HG03442 (cell line): ENCODE results near the gene PLAAT5.

ENCODE experiments used
- ATAC-seq: cut with Tn5 transposase; IDR thresholded peaks from one replicate; pipeline ENCODE4 v1.9.1; 2021; ENCODE audit warnings: mild to moderate bottlenecking, moderate library complexity; ENCODE audit not compliant: unreplicated experiment

The PLAAT5 gene

DNA sequence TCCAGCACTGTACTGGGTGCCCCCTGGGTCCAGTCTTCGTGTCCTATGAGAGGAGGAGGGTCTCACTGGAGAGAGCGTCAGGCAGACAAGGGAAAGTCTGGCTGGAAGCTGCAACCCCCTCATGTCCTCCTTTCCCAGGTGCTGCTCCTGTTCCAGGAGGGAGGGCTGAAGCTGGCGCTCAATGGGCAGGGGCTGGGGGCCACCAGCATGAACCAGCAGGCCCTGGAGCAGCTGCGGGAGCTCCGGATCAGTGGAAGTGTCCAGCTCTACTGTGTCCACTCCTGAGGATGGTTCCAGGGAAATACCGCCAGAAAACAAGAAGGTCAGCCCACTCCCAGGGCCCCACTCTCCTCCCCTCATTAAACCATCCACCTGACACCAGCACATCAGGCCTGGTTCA lies 25.1 kb upstream of the PLAAT5 start:
- no peak for ATAC-seq

DNA sequence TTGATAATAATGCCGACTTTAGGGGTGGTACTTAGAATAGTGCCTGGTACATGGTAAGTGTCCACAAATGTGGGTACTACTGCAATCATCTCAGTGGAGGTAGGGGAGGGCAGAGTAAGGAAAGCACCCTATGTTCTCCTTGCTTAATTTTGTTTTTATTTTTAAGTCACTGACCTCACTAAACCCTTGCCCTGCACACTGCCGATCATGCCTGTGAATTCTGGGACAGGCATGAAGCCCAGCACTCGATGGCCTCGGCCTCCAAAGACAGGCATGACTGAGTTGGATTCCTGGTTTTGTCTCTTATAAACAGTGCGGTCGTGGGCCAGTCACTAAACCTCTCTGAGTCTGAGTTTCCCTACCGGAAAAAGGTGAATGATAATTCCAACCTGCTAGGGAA lies 21.8 kb upstream of the PLAAT5 start:
- no peak for ATAC-seq

DNA sequence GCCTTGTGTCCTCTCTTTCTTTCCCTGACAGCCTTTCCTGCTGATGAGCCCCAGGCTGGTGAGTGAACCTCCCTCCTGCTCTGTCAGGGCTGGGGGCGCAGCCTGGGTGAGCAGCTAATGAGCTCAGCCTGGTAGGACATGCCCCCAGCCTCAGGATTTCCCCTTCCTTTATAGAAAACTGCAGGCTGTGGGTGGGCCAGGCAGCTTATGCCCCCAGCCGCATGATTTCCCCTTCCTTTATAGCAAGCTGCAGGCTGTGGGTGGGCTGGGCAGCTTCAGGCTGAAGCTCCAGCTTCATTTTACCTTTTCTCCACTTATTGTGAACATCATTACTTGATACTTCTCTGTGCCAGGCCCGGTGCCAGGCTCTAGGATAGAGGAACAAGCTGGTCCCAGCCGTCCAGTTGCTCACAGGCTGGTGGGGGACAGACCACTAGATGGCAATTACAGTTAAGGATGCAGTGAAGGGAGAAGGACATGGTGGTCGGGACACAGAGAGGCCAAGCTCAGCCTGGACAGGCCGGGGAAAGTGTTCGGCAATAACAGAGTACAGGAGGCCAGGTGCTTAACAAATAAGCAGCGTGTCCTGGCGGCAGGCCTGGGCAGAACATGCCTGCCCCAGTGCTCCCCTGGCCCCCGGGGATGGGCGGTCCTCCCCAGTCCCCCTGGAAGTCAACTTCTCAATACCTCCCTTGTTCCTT lies 20.2 kb upstream of the PLAAT5 start:
- ATAC-seq: no peak

DNA sequence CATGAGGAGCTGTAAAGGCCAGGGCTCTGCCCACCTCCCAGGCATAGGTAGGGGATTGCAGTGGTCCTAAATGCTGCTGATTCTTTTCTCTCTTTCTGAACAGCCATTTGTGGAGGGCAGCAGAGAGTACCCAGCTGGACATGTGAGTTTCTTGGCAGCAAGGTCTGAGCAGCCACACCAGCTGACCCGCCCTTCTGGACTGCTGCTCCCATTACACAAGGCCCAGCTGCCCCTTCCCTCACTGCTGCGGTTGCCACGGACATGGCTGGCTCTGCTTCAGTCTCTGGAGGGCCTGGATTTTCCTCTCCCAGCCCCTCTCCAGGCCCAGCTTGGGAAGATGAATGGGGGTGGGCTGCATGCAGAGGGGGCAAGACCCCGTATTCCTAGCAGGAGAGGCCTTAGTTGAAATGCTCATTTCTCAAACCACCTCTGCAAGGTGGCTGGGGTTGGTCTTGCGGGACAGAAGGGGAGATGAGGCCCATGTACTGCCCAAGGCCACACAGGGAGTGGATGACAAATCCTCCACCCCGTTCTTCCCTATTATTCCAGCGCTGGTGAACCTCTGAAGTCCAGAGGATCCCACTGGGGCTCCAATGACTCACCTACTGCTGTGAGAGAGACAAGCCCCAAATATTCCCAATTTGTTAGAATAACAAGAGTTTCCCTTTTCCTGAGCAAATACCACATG lies 19.5 kb upstream of the PLAAT5 start:
- ATAC-seq: no peak

DNA sequence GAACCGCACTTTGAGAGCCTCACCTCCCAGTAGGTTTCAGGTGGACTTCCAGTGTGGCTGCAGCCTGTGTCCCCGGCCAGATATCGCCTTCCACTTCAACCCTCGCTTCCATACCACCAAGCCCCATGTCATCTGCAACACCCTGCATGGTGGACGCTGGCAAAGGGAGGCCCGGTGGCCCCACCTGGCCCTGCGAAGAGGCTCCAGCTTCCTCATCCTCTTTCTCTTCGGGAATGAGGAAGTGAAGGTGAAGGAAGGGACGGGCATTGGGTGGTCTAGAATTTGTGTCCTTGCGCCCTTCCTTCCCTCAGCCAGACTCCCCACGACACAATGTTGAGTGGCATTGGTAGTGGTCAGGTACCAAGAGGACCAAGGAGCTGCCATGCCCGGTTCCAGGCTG lies 17.8 kb upstream of the PLAAT5 start:
- ATAC-seq: no peak

DNA sequence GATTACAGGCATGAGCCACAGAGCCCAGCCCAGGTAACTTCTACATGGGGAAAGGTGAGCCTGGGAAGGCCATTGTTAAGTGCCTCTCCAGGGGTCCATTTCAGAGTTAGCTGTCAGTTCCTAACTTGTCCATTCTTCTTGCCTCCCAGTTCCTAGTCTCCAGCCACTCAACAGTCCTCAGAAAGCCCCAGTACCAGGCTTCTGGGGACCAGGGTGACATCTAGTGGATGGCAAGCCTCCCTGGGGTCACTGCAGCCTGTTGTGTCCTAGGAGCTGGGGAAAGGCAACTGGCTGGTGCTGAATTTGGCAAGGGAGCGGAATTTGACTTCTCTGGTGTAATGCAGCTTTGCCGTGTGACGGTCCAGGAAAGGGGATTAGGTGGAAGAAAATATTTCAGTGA lies 17.0 kb upstream of the PLAAT5 start:
- no peak for ATAC-seq

DNA sequence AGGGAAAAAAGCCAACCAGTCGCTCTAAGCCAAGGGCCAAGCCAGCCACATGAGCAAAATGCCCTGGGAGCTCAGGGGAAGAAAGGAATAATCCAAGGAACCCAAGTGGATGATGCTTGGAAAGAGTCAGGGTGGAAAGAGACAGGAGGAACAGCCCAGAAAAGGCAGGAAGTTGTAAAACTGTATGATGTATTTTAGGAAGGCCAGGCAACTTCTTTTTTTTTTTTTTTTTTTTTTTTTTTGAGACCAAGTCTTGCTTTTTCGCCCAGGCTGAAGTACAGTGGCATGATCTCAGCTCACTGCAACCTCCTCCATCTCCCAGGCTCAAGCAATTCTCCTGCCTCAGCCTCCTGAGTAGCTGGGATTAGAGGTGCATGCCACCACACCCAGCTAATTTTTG lies 16.5 kb upstream of the PLAAT5 start:
- ATAC-seq: no peak

DNA sequence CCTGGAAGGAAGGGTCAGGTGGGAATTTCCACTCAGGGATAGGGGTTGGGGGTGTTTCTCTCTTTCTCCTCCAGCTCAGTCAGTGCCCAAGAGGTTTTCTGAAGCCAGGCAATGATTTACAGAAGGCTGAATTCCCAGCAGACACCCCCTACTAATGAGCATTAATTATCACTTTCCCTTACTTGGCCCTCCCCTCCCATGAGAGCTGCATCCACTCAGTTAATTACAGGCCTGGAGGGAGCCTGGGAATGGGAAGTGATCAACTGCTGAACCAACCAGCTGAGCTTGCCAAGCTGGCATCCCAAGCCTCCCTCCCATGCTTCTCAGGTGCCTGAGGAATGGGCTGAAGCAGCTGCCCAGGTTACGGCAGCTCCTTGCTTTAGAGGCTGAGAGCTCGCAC lies 15.9 kb upstream of the PLAAT5 start:
- ATAC-seq: no peak

DNA sequence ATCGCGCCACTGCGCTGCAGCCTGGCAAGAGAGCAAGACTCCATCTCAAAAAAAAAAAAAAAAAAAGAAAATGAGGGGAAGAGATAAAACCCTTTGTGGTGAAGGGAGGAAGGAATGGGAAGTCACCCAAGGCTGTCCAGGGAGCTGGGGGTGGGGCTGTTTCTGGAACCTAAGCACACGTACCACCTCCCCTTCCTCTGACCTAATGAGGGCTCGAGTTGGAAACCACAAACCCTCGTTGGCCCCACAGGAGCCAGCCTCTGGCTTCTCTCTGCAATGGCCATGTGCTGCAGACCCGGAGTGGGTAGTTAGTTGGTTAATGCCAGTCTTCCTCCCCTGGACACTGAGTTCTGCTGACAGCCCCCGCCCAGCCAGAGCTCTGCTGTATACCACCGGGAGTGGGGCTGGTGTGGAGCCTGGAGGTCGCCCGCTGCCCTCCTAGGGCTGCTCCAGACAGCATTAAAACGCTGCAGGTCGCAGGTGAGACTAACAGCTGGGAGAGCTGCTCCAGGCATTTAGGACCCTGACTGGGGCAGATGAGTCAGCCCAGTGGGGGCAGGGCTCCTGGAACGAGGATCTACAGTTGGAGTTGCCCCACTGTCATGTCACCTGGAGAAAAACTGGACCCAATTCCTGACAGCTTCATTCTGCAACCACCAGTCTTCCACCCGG lies 15.0 kb upstream of the PLAAT5 start, which contains the start of gene LGALS12:
Gene LGALS12 (plus strand): TSS at position 228 of the 672 bp plus-strand sequence. CDS start 375 bp downstream, at position 603.
- ATAC-seq: no peak

DNA sequence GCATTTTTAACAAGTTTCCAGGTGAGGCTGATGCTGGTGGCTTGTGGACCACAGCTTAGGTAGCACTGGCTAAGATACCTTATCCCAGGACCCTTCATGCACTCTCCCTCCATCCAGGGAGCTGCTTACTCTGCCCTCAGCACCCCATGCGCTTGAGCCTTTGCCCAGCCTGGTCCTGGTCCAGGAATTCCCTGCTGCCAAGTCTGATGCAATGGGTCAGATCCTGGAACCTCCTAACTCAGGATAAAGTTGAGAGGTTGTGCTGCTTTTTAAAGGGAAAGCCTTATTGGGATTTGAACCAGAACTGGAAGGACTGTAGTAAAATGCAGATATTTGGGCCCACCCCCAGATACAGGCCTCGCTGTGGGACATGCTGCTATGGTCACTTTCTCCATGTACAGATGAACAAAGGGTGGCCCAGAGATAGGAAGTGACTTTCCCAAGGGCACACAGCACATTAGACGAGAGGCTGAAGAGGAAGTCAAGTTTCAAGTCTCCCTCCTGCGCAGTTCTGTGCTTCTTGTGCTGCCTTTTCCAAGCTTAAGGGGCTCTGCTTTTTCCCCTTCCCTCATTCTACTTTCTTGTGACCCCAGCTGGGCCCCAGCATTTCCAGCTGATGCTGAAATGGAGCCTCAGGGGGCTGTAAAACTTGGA lies 14.1 kb upstream of the PLAAT5 start:
- ATAC-seq: no peak

DNA sequence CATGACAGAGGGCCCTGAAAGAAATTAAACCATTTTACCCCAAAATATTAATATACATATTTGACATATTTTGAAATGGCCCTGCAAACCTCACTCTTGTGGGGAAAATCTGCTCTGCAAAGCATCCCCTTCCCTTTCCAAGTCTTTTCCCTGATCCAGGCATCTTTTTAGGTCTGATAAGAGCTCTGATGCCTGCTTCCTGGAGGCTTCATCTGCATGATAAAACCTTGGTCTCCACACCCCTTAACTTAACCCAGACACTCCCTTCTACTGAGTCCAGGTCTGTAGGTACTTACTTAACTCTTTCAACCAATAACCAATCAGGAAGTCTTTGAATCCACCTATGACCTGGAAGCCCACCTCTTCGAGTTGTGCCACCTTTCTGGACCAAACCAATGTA lies 13.1 kb upstream of the PLAAT5 start:
- no peak for ATAC-seq

DNA sequence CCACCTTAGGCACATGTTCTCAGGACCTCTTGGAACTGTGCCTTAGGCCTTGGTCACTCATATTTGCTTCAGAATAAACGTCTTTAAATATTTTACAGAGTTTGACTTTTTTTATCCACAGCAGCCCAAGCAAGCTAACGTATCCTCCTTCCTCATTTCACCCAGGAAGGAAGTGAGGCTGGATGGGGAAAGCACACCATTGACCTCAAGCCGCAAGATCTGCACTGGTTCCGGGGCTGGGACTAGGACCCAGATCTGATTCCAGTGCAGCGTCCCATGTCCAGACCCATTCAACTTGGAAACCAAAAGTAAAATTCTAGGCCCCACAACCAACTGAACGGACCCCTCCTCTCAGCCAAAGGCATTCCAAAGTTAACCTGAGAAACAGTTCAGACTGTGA lies 12.5 kb upstream of the PLAAT5 start:
- ATAC-seq: no peak

DNA sequence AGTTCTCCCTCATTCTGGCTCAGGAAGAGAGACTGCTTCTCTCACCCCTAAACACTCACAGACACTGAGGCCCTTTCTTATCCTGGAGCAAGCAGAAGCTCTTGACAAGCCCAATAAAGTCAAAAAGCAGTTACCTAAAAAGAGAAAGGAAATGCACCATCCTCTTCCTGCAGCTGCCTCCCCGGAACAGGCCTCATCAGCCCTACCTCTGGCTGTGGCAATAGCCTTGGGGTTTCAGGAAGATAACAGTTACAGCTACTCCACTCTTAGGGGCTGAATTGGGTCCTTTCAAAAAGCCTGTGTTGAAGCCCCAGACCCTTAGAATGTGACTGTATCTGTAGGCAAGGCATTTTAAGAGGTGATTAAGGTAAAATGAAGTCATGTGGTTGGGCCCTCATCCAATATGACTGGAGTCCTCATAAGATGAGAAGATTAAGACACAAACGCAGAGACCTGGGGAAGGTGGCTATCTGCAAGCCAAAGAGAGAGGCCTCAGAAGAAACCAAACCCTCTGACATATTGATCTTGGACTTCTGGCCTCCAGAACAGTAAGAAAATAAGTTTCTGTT lies 11.4 kb upstream of the PLAAT5 start:
- ATAC-seq: no peak

DNA sequence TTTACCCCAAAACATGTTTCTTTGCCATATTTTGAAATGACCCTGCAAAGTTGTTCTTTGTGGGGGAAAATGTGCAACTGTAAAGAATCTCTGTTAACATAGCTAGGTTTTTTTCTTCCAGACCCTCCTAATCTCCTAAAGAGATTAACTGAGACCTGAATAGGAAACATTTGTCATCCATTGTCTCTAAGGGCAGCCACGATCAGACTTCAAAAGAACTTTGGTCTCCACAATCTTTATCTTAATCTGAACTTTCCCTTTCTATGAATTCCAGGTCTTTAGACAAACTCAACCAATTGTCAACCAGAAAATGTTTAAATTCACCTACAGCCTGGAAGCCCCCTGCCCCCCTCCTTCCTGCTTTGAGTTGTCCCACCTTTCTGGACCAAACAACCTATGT lies 10.3 kb upstream of the PLAAT5 start:
- ATAC-seq: no peak

DNA sequence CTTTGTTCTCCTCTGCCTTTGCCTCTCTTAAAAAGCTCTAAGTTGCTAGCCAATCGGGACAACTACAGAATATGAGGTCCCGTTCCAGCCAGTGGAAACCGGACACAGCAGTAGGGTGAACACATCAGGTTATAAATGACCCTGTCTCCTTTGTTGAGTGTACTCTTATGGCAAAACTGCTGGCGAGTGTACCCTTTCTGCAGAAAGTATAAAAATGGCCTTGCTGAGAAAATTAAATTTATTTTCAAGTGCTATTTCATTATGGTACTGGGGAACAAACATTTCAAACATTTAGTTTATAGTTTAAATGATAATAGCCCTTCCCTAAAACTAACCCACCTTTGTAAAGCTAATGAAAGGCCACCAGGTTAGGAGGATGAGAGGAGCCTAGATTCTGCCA lies 8.9 kb upstream of the PLAAT5 start:
- ATAC-seq: no peak

DNA sequence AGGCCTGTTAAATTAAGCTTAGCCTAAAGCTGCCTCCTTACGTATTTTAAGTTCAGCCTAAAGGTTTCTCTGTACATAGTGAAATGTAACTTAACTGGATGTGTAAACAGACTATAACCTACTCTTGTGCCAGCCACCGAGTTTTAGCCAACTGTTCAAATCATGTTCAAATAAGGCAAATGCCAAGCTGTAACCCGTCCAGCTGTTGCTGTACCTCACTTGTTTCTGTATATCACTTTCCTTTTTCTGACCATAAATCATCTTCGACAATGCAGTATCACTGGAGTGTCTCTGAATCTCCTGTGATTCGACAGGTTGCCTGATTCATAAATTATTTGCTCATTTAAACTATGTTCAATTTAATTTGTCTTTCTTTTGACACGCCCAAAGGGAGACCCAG lies 4.0 kb upstream of the PLAAT5 start:
- ATAC-seq: no peak

DNA sequence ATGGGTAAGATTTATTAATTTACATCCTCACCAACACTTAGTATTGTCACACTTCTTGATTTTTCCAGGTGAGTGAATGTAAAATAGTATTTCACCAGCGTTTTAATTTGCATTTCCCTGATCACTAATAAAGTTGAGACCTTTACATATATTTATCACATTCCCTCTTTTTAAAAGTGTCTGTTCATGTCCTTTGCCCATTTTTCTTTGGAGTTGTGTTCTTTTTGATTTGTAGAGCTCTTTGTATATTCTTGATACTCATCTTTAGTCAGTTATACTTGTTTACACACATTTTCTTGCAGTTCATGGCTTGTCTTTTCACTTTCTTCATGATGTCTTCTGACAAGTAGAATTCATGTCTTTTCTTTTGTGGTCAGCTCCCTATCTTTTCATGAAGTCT lies 2.2 kb upstream of the PLAAT5 start:
- ATAC-seq: no peak

DNA sequence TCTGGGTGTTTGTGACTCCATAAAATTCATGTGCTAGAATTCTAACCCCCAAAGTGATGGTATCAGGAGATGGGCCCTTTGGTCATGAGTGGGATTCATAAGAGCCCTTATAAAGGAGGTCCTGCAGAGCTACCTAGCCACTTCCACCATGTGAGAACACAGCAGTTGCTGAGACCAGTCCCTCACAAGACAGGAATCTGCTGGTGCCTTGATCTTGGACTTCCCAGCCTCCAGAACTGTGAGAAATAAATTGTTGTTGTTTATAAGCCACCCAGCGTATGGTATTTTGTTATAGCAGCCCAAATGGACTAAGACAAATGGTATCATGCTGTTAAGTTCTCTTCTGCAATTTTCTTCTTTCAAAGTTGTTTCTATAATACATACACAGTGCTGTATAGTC lies 1.5 kb upstream of the PLAAT5 start:
- no peak for ATAC-seq

DNA sequence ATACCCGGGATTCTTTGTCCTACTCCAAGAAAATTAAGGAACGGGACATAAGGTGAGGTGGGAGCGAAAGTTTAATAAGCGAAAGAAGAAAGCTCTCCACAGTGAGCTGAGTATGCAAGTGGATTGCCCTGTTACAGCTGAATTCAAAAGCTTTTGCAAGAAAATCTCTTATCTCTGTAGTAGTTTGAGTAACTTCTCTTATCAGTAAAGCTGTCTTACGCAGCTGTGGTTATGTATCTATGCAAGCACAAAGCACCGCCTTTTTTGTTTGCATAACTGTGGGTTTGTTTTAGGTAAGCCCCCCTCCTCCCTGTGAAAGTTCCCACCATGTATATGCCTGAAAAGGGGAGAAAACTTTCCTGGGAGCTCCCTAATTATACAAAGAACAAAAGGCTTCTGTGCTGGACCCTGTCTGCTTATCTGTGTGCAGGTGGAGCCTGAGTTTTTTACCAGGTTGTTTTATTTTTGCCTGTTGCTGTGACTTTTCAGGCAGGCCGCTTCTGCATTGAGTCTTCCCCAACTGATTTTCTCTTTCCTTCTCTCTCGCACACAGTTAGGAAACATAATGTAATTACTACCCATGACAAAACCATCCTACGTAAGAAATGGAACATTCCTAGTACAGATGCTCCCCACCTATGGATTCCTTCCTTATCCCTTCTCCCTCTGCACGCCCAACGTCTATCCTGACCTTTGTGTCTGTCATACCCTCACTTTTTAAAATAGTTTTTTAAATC lies 837 bp upstream of the PLAAT5 start:
- no peak for ATAC-seq

DNA sequence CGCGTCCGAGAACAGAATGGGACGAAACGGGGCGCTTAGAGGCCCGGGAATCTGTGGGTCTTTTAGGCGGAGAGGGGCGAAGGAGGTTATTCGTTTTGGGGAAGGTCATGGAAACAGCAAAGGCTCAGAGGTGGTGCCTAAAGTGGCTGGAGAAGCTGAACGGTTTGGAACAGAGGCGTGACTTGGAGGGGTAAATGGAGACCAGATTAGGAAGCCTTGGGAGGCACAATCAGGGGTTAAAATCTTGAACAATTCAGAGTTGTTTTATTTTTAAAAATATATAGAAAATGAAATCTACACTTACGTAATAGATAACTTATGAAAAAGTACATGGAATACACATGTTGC lies 247 bp upstream of the PLAAT5 start:
- ATAC-seq: no peak

DNA sequence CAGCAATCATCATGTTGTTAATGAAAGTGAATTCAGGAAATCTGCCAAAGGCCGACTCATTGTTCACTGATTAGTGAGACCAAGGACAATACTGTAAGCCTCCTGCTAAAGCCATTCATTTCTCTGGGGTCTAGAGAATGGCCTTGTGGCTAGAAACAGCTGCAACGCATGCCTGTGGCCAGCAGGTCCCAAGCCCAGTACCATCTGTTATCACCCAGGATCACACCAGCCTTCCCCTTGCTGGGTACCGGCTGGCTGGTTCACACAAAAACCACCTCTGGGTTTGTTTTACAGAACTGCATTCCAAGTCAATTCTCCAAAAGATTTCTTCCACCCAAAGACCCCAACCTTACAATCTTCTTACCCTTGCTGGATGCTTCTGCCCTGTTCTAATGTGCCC lies 1.1 kb downstream of the PLAAT5 start:
- ATAC-seq: no peak
